Glutamatergic neuron (in vitro differentiated cells): ENCODE results near the gene MAML2. TPM values are rescaled to one million over a fixed set of nuclear protein-coding genes. Genes with fewer than 3 reads are reported as not detected.

Experiments
- DNase-seq: peaks from one replicate; pipeline ENCODE4 v3.0.0; 2022
- H3K27ac Mint-ChIP-seq: one replicate; pipeline ENCODE4 v1.8.0; 2020; ENCODE audit warnings: mild to moderate bottlenecking, mixed read lengths, inconsistent platforms; ENCODE audit not compliant: unreplicated experiment
- H3K27me3 Mint-ChIP-seq: one replicate; pipeline ENCODE4 v1.8.0; 2020; ENCODE audit warnings: mild to moderate bottlenecking, moderate library complexity, mixed read lengths, inconsistent platforms; ENCODE audit not compliant: unreplicated experiment
- H3K36me3 Mint-ChIP-seq: one replicate; pipeline ENCODE4 v1.8.0; 2020; ENCODE audit warnings: mild to moderate bottlenecking, mixed read lengths, inconsistent platforms; ENCODE audit not compliant: unreplicated experiment
- H3K4me1 Mint-ChIP-seq: one replicate; pipeline ENCODE4 v1.8.0; 2020; ENCODE audit warnings: mild to moderate bottlenecking, low read depth, mixed read lengths, inconsistent platforms; ENCODE audit not compliant: unreplicated experiment
- H3K4me3 Mint-ChIP-seq: one replicate; pipeline ENCODE4 v1.8.0; 2020; ENCODE audit warnings: mild to moderate bottlenecking, mixed read lengths, inconsistent platforms; ENCODE audit not compliant: unreplicated experiment
- H3K9me3 Mint-ChIP-seq: one replicate; pipeline ENCODE4 v1.8.0; 2020; ENCODE audit warnings: mild to moderate bottlenecking, moderate library complexity, mixed read lengths, inconsistent platforms; ENCODE audit not compliant: unreplicated experiment
- CTCF ChIP-seq: fragments of 200-600 bp; sonication (generic); IDR thresholded peaks from one replicate; pipeline ENCODE4 v1.5.0; 2021; ENCODE audit not compliant: partially characterized antibody, unreplicated experiment
- total RNA-seq: library from RNA; stranded (reverse); fragmentation: NEBNext Ultra II Directional; extraction: Animal tissue kit (Norgen Biotek cat#: 25700); gene quantifications from one replicate; pipeline ENCODE4 v1.2.1, GENCODE V29; 2021; ENCODE audit not compliant: unreplicated experiment

MAML2 gene
- total RNA-seq, 1 donor from 2014 or later, result 2.1 TPM

GRCh38 chr11:96324912-96325311, 18.1 kb downstream of the MAML2 start:
- no peak for TF ChIP-seq CTCF
- no peak overlapping the region for H3K27ac Mint-ChIP-seq
- peaks cover 9% of the 10 kb centered on the region for H3K4me1 Mint-ChIP-seq
- no peaks in the 10 kb centered on the region for H3K27me3 Mint-ChIP-seq
- no peak for DNase-seq
- no peak overlapping the region for H3K4me3 Mint-ChIP-seq
- H3K36me3 Mint-ChIP-seq, result no peaks in the 10 kb centered on the region
- no peaks in the 10 kb centered on the region for H3K9me3 Mint-ChIP-seq

GRCh38 chr11:96323642-96323985, 19.4 kb downstream of the MAML2 start:
- DNase-seq, result no peak
- Mint-ChIP-seq H3K9me3 (no peaks in the 10 kb centered on the region), H3K27ac (no peak overlapping the region), H3K36me3 (no peaks in the 10 kb centered on the region), H3K27me3 (no peaks in the 10 kb centered on the region), H3K4me1 (peaks cover 2% of the 10 kb centered on the region), H3K4me3 (no peak overlapping the region)
- no peak for TF ChIP-seq CTCF

- no peak for TF ChIP-seq CTCF
- no peaks in the 10 kb centered on the region for H3K27me3 Mint-ChIP-seq
- H3K4me3 Mint-ChIP-seq, result no peak overlapping the region
- no peaks in the 10 kb centered on the region for H3K9me3 Mint-ChIP-seq
- no peaks in the 10 kb centered on the region for H3K4me1 Mint-ChIP-seq
- H3K36me3 Mint-ChIP-seq, result no peaks in the 10 kb centered on the region
- DNase-seq, result no peak
- H3K27ac Mint-ChIP-seq, result no peak overlapping the region
Measured at GRCh38 chr11:96322775-96323641, 20.0 kb downstream of the MAML2 start.

- Mint-ChIP-seq H3K27me3 (no peaks in the 10 kb centered on the region), H3K36me3 (no peaks in the 10 kb centered on the region), H3K27ac (no peak overlapping the region), H3K4me1 (no peaks in the 10 kb centered on the region), H3K4me3 (no peak overlapping the region), H3K9me3 (no peaks in the 10 kb centered on the region)
- no peak for TF ChIP-seq CTCF
- no peak for DNase-seq
Measured at GRCh38 chr11:96321091-96321490, 21.9 kb downstream of the MAML2 start.

GRCh38 chr11:96319898-96320656, 22.9 kb downstream of the MAML2 start:
- Mint-ChIP-seq H3K9me3 (no peaks in the 10 kb centered on the region), H3K27me3 (no peaks in the 10 kb centered on the region), H3K36me3 (no peaks in the 10 kb centered on the region), H3K4me3 (no peak overlapping the region), H3K27ac (no peak overlapping the region), H3K4me1 (no peaks in the 10 kb centered on the region)
- DNase-seq, result no peak
- no peak for TF ChIP-seq CTCF
